ENCODE results near the gene OR51B4.
"Not testable (repeated sequence)": the region's sequence is repeated elsewhere in the genome, so short reads cannot be mapped to it uniquely, and the experiment has no call there.

The OR51B4 gene, protein sequence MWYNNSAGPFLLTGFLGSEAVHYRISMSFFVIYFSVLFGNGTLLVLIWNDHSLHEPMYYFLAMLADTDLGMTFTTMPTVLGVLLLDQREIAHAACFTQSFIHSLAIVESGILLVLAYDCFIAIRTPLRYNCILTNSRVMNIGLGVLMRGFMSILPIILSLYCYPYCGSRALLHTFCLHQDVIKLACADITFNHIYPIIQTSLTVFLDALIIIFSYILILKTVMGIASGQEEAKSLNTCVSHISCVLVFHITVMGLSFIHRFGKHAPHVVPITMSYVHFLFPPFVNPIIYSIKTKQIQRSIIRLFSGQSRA

DNA sequence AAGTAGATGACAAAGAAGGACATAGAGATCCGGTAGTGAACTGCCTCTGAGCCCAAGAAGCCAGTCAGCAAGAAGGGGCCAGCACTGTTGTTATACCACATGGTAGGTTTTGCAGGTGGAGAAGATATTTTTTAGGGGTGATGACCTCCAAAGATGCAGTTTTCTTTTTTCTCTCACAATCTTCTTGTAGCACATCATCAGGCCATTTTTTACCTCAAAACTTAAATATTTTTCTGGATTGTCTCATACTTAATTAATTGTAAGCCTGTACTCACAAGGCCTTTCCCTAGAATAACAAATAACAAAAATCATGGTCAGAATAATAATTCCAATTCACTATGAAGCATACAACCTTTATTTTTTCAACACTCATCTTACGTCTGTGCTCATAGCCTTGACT, at the start of gene OR51B4:
OR51B4 (minus strand) TSS at position 101 of the 400 bp plus-strand sequence; CDS start at position 101, 0 bp downstream.
- no peak for DNase-seq (ENCODE audit: low read depth)

DNA sequence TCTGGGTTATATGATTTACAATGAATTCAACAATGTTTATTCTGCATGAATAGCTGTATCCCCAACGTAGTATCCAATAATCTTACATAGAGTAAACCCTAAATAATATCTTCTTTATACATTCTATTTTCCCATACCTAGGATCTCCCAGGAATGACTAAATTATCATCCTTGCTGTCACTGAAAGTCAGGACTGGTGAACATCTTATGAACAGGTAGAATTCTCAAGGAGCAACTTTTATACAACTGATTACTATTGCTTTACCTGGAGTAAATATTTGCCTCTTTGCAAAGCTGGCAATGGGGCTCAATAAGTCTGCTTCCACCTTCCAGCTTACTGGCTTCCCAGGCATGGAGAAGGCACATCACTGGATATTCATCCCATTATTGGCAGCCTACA, 49.5 kb upstream of the OR51B4 start, which contains the start of gene OR51B6:
OR51B6 (plus strand) TSS at position 301 of the 400 bp plus-strand sequence; CDS start at position 301, 0 bp downstream.
- DNase-seq (ENCODE audit: low read depth): no peak

DNA sequence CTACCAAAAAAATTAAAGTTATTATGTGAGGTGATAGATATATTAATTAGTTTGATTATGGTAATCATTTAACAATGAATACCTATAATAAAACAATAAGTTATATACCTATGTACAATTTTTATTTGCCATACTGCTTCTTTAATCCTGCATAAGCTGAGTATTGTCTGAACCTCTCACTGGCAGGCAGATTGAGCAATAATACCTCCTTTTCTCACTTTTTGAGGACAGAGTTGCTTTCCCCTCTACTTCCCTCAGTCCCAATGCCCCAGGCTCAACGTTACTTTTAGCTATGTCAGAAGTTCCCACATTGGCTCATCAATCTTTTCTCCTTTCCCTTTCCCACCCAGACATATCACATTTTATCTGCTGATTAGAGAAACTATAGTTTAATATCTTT, 47.8 kb upstream of the OR51B4 start:
- no peak for DNase-seq (ENCODE audit: low read depth)

DNA sequence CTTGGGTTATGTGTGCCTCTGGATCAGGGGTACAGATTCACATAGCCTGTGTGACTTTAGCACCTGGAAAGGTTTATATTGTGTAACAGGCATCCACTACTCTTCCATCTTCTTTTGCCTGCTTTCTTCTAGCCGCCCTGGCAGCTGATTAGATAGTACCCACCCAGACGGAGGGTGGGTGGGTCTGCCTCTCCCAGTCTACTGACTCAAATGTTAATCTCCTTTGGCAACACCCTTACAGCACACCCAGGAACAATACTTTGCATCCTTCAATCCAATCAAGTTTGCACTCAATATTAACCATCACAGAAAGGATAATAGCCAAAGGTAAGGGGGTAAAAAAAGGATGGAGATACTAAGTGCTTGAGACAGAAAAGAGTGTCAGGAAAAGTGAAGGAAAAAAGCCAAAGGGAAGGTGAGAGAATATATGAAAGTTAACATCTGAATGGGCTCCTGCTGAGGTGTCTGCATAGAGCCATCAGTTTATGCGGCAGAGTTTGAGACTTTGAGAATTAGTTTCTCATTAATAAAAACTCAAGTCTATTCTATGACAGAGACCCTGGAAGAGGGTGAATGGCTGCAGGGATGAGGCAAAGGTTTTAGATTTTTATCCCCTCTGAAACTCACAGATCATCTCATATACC, 46.9 kb upstream of the OR51B4 start:
- no peak for DNase-seq (ENCODE audit: low read depth)

DNA sequence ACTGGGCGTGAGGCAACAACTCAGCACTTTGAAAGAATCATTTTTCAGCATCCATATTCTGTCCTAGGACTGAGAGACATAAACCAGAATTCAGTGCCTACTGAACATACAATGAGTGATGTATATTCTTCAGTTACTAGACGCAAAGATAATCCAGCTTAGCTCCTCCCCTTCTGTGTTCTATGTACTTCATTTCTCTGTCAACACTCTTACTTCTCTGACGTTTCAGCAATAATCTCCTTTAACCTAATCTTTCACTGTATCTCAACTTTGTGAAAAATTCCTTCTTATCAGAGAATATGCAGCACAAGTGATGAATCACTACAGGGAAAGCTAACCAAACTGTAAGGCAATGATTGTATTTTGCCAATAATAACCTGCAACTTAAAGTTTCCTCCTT, 44.1 kb upstream of the OR51B4 start:
- DNase-seq (ENCODE audit: low read depth): no peak

DNA sequence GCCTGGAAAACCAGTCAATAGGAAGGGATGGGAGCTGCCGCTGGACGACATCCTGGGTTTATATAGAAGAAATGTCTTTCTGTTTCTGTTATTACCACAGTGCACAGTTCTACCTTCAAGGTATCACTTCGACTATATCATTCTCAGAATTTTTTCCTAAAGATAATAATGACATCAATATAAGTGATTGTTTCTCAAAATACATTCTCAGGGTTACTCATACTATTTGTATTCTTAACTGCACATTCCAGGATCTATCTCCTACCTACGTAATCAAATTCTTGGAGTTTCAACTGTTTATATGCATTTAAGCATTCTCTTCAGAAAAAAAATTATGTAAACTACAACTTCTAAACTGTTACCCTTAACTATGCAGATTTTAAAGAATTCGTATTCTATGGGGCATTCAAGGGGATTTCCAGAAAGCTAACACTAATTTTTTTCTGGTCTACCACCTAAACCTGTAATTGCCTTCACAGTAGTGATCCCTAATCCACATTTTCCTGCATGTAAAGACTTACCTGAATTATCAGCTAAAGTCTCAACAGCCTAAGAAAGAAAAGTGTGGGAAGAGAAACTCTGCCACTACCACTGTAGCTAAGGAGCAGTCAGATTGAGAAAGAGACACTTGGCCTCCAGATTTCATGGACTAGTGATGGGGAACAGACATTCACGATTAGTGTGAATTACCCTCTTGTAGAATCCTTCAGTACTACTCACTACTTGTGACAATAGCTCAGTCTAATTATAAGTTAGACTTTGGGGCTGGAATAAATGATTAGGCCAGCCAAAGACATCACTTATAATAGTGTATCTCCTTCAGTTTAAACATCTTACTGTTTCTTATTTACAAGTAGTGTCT, 42.0 kb upstream of the OR51B4 start, which contains the start of gene OR51B5:
OR51B5 (minus strand) TSS at position 51 of the 862 bp plus-strand sequence; CDS start at position 51, 0 bp downstream.
- DNase-seq (ENCODE audit: low read depth): no peak

DNA sequence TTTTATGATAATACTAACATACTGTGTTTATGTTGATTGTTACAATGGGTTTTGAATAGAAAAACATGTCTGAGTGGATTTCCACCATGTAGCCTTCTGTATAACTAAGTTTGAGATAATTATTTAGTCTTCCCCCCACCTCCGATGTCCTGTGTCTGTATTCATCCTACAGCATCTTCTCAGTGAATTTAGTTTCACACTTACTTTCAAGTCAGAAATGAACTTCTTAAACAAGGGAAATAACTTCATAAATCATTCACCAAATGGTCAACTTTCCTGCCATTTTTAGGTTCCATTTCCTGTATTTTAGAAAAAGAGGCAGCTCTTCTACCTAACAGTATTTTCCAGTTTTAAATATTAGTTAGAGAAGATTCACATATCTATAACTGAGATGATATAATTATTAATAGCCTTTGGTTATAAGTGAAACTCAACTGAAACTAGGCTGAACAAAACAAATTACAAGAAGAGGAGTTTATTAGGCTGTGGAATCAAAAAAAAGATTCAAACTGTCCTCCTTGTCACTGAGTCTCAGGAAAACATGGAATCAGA, 38.1 kb upstream of the OR51B4 start:
- DNase-seq (ENCODE audit: low read depth): no peak

DNA sequence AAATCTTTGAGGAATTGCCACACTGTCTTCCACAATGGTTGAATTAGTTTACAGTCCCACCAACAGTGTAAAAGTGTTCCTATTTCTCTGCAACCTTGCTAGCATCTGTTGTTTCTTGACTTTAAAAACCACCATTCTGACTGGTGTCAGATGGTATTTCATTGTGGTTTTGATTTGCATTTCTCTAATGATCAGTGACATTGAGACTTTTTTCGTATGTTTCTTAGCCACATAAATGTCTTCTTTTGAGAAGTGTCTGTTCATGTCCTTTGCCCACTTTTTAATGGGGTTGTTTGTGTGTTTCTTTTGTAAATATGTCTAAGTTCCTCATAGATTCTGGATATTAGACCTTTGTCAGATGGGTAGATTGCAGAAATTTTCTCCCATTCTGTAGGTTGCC, 35.5 kb upstream of the OR51B4 start:
- not testable (repeated sequence) for DNase-seq (ENCODE audit: low read depth)

DNA sequence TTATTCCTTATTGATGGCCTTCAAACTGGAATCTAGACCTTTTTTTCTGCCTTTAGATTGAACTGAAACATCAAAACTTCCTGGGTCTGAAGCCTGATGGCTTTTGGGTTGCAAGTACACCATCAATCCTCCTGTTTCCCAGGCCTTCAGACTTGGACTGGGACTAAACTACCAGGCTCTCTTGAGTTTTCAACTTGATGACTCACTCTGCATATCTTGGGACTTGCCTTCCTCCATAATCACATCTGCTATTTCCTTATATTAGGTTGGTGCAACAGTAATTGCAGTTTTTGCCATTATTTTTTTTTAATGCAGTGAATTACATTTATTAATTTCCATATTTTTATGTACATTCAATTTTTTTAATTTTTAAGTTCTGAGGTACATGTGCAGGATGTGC, 34.6 kb upstream of the OR51B4 start:
- no peak for DNase-seq (ENCODE audit: low read depth)

DNA sequence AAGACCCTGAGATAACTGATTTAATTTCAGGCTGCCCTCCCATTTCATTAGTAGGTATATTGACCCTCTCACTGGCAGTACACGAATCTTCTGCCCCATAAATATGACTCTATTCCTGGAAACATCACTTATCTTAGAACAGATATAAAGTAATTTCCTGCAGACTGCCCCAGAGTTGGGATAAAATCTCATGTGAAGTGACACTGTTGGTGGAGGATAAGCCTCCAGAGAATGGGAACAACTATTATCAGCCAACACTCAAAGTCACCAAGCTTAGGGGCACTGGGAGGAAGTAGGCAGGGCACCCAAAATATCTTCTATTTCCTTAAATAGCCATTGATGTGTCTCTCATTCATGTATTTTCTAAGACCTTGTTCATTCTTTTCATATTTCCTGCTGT, 33.4 kb upstream of the OR51B4 start:
- DNase-seq (ENCODE audit: low read depth): no peak

DNA sequence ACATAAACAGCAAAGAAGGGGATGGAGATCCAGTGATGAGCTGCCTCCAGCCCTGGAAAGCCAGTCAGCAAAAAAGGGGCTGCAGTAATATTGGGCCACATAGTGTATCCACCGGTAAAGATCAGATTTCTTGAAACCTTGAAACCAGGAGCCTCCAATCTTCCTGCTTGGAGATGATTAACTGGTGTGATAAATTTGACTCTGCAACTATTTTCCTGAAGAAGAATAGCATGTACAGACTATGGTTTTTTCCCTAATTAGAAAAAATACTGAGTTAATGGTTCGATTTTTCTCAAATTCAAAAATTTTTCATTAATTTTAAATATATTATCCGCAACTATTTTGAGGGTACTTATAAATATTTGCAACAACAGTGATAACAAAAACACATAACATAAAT, 22.5 kb upstream of the OR51B4 start, which contains the start of gene OR51B2:
OR51B2 (minus strand) TSS at position 101 of the 400 bp plus-strand sequence; CDS start at position 101, 0 bp downstream.
- DNase-seq (ENCODE audit: low read depth): no peak

DNA sequence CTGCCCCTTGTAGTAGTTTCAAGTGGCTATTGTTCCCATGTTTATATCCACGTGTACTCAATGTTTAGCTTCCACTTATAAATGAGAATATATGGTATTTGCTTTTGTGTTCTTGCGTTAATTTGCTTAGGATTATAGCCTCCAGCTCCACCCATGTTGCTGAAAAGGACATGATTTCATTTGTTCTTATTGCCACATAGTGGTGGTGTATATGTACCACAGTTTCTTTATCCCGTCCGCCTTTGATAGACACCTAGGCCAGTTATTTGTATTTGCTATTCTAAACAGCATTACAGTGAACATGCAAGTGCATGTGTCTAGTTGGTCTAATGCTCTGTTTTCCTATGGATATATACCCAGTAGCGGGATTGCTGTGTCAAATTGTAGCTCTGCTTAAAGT, 15.5 kb upstream of the OR51B4 start:
- no peak for DNase-seq (ENCODE audit: low read depth)

DNA sequence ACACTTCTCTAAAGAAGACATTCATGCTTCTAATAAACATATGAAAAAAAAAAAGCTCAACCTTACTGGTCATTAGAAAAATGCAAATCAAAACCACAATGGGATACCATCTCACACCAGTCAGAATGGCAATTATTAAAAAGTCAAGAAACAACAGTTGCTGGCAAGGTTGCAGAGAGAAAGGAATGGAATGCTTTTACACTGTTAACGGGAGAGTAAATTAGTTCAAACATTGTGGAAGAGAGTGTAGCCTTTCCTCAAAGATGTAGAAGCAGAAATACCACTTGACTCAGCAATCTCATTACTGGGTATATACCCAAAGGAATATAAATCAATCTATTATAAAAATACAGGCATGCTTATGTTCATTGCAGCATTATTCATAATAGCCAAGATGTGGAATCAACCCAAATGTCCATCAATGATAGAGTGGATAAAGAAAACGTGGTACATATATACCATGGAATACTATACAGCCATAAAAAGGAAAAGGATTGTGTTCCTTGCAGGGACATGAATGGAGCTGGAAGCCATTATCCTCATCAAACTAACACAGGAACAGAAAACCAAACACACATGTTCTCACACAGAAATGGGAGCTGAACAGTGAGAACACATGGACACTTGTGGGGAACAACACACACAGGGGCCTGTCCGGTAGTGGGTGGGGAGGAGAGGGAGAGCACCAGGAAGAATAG, 11.7 kb upstream of the OR51B4 start:
- not testable (repeated sequence) for DNase-seq (ENCODE audit: low read depth)

DNA sequence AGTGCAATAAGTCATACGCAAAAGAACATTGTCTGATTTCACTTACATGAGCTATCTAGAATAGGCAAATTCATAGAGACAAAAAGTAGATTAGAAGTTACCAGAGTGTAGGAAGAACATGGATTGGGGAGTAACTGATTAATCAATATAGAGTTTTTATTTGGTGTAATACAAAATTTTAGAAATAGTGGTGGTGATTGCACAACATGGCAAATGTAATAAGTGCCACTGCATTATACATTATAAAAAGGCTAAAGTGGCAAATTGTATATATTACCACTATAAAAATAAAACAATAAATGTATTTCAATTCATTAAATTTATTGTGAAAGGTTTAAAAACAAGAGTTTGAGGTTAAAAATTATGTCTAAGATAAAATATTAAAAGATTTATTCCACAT, 8.7 kb upstream of the OR51B4 start:
- DNase-seq (ENCODE audit: low read depth): no peak

DNA sequence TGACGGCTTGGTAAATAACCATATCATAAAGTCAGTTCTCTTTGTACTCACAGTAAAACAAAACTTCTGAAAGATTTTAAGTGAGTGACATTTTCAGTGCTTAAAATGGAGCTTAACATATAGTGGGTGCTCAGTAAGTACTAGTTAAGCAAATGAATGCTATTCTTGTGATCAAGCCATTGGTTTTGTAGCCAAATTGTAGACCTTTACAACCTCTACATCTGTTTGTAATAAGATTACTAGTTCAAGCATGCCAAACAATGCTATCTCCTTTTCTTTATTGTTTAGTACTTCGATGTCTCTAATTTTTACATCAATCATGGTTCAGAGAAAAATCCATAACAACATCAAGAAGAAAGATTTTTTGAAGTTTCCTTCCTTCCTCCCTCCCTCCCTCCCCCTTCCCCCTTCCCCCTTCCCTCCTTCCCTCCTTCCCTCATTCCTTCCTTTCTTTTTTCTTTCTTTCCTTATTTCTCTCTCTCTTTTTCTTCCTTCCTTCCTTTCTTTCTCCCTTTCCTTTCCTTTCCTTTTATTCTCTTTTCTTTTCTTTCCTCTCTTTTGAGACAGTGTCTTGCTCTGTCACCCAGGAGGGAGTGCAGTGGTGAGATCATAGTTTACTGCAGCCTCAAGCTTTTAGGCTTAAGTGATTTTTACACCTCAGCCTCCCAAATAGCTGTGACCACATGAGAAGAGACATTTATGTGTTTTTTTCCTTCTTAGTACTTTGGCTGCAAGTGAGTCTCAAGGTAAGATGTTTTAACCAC, 5.7 kb upstream of the OR51B4 start:
- no peak for DNase-seq (ENCODE audit: low read depth)

DNA sequence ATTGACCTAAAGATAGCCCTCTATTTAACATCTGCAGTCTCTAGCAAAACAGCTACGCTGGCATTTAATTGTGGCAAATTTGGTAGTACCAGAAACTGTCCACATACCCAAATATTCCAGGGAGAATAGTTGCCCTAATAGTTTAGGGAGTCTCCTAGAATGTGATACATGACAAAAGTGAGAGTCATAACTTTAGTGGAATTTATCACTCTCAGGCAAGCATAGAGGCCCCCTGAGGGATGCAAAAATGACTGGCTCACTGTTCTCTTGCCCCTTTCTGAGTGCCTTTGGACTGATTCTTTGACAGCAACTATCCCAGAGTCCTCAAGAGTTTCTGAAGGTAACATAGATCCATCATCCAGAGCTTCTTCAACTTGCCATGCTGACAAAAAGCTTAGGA, 2.3 kb upstream of the OR51B4 start:
- DNase-seq (ENCODE audit: low read depth): no peak

DNA sequence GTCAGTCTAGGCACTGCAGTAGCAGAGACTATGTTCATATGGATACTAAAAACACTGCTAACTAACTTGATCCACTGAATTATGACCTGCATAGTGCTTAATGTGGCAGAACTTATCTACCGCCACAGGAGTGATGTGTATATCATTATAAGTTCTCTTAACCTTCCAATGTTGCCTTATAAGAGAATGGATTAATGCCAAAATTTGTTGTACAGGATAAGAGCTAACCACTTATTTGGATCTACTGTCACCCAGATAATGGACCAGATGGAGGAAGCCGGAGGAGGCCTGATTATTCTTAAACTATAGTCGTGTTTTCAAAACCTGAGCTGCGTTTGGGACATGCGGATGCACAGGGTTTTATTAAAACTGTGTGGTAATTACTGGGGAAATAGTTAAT, 1.9 kb upstream of the OR51B4 start:
- DNase-seq (ENCODE audit: low read depth): no peak

DNA sequence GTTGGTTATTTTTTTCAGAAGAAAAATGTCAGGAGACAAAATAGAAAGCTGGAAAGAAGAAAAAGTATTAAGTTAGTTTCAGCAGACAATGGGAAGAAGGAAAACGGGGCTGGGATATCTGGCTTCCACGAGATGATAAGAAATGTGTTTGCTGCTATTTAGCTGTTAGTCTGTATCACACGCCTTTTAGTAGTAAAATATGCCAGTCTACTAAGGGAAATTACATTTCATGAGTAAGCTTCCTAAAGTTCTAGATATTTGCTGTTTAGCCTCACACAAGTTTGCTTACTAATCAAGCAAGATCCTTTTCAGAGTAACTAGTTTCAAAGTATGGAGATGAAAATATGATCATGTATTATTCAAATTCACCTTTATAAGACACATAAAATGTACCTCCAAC, 1.5 kb downstream of the OR51B4 start:
- no peak for DNase-seq (ENCODE audit: low read depth)

DNA sequence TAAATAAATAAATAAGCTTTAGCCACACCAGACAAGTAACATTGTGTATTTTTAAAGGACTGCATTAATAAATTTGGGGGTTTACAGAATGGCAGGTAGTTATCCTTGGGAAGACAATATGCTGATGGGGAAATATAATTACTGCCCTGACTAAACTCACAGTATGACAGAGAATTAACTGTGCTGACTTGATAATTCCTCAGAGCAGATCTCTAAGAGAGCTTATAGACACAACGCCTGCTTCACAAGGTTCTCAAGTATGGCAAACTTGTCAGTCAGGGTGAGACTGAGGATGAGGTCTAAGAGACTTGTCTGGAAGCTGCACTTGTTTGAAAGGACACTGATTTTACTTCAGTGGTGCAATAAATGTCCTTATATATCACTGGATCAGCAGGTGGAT, 3.3 kb downstream of the OR51B4 start:
- no peak for DNase-seq (ENCODE audit: low read depth)

DNA sequence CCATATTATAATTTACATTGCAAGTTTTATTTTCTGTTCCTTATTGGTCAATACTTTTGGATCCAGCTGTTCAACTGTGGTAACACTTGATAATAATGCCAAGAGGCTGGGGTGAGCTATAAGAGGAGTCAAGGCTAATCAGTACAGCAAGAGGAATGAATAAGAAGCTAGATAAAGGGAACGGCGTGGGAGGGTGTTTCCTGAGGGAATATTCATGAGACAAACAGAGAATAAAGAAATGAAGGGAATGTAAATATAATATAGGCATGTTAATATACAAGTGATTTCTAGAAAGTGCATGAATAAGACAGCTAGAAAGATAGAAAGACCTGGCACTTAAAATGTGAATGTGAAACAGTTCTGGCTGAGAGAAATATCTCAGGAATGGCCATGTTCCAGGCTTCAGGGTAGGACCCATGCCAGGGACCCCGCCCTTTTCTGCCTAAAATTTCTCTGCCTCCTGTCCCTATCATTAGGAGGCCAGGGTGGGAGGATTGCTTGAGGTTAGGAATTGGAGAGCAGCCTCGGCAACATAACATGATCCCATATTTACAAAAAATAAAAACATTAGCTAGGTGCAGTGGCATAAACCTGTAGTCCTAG, 3.9 kb downstream of the OR51B4 start:
- no peak for DNase-seq (ENCODE audit: low read depth)
